NK-92 treated with Interleukin-12 subunit alpha and Interleukin-12 subunit beta, amount 100 ng/mL, for 24 hours (cell line): Measurements from ENCODE around the gene NEUROG2.

Experiments
- DNase-seq: peaks from one replicate; lab custom pipeline; 2025; lab: John Stamatoyannopoulos, UW

NEUROG2 gene

GRCh38 chr4:112521123-112522023, 5.4 kb upstream of the NEUROG2 start:
- DNase-seq = no peak

- no peak for DNase-seq
Observed at GRCh38 chr4:112520598-112521122, 4.7 kb upstream of the NEUROG2 start.

- no peak for DNase-seq
Observed at GRCh38 chr4:112519689-112520597, 4.0 kb upstream of the NEUROG2 start.

- DNase-seq = no peak
Observed at GRCh38 chr4:112518675-112519074, 2.7 kb upstream of the NEUROG2 start.

- no peak for DNase-seq
Observed at GRCh38 chr4:112517911-112518310, 1.9 kb upstream of the NEUROG2 start.

- DNase-seq = no peak
Observed at GRCh38 chr4:112517067-112517634, 1.2 kb upstream of the NEUROG2 start.

GRCh38 chr4:112516471-112517066, 589 bp upstream of the NEUROG2 start:
- no peak for DNase-seq

- DNase-seq = no peak
Observed at GRCh38 chr4:112515198-112516065, 548 bp downstream of the NEUROG2 start.

GRCh38 chr4:112514647-112515197, 1.3 kb downstream of the NEUROG2 start:
- no peak for DNase-seq

- no peak for DNase-seq
Observed at GRCh38 chr4:112513971-112514646, 1.9 kb downstream of the NEUROG2 start.

GRCh38 chr4:112511803-112512118, 4.2 kb downstream of the NEUROG2 start:
- DNase-seq = no peak

GRCh38 chr4:112511093-112511802, 4.7 kb downstream of the NEUROG2 start:
- no peak for DNase-seq

- DNase-seq = no peak
Observed at GRCh38 chr4:112510291-112511092, 5.5 kb downstream of the NEUROG2 start.

- DNase-seq = no peak
Observed at GRCh38 chr4:112509243-112510141, 6.5 kb downstream of the NEUROG2 start.

GRCh38 chr4:112508356-112508755, 7.6 kb downstream of the NEUROG2 start:
- DNase-seq = no peak

- no peak for DNase-seq
Observed at GRCh38 chr4:112504807-112505206, 11.2 kb downstream of the NEUROG2 start.

GRCh38 chr4:112502871-112503270, 13.1 kb downstream of the NEUROG2 start:
- DNase-seq = no peak

GRCh38 chr4:112492321-112492720, 23.7 kb downstream of the NEUROG2 start:
- DNase-seq = no peak
